GM18517 (cell line): ENCODE data around the gene EIF4G3.
"Not testable (repeated sequence)": the region's sequence is repeated elsewhere in the genome, so short reads cannot be mapped to it uniquely, and the experiment has no call there.

Experiments
- ATAC-seq: cut with Tn5 transposase; IDR thresholded peaks from one replicate; pipeline ENCODE4 v1.9.1; 2021; ENCODE audit warnings: mild to moderate bottlenecking, moderate library complexity; ENCODE audit not compliant: unreplicated experiment

EIF4G3 gene

DNA sequence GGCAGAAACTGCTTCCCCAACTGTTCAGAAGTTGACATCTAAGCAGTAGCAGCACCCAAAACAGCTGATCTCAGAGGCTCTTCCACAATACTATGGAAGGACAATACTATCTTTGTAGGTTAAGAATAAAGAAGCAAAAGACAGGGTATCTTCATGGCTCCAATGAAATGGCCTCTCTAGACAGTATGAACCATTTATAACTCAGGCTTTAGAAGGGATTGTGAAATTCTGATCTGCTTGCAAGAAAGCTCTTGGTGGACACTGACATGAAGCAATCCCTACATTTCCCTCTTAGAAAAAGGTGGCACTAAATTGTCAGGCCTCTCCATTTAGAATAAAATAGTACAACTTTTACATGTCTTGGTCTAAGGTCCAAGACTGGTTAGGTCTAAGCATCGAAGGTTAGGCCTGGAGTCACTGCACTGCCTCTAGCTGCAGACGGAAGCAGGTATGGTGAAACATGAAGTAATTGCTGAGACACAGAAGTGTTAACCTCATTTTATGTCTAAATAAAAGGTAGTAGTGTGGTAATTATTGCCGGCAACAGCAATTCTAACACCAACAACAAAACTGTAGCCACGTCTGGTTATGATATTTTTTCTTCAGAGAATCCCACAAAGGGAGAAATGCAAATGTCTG is 339.0 kb downstream of the EIF4G3 start:
- ATAC-seq, result no peak

DNA sequence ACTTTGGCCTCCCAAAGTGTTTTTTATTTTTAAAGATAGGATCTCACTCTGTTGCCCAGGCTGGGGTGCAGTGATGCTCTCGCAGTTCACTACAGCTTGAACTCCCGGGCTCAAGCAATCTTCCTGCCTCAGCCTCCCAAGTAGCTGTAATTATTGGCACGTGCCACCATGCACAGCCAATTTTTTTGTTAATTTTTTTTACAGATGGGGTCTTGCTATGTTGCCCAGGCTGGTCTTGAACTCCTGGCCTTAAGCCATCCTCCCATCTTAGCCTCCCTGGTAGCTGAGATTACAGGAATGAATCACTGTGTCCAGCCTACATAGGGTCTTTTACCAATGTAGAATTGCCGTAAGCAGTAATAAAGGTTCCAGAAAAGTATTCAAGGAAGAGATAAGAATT is 340.5 kb downstream of the EIF4G3 start:
- no peak for ATAC-seq

DNA sequence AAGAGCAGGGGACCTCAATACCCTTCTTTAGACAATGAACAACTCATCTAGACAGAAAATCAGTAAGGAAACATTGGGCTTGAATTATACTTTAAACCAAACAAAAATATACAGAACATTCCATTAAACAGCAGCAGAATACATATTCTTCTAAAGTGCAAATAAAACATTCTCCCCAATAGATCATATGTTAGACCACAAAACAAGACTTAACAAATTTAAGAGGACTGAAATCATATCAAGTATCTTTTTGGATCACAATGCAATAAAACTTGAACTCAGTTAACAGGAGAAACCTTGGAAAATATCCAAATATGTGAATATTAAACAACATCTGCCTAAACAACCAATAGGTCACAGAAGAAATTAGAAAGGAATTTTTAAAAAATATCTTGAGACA is 341.9 kb downstream of the EIF4G3 start:
- no peak for ATAC-seq

DNA sequence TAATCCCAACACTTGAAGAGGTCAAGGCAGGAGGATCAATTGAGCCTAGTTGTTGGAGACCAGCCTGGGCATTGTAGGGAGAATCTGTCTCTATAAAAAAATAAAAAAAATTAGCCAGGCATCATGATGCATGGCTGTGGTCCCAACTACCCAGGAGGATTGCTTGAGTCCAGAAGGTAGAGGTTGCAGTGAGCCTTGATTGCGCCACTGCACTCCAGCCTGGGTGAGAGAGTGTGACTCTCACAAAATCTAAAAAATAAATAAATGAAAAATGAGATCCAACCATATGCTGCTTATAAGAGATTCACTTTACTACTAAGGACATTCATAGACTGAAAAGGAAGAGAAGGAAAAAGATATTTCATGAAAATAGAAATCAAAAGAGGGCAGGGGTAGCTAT is 342.5 kb downstream of the EIF4G3 start:
- ATAC-seq, result no peak

DNA sequence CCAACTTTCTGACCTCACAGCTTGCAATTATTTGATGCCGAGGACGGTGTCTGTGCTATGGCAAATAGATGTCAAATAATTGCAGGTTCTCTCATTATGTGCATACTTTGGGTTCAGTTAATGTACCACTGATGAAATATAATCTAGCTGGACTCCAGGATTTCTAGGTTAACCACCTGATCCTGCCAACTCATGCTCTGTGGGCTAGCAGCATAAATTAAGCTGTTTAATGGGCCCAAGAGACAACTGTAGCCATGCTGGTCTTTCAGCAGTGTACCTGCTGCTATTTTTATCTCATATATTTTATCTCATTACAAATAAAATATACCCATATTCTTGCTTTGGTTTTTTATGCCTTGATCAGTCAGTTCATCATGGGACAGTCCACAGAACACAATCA is 346.3 kb downstream of the EIF4G3 start:
- no peak for ATAC-seq

DNA sequence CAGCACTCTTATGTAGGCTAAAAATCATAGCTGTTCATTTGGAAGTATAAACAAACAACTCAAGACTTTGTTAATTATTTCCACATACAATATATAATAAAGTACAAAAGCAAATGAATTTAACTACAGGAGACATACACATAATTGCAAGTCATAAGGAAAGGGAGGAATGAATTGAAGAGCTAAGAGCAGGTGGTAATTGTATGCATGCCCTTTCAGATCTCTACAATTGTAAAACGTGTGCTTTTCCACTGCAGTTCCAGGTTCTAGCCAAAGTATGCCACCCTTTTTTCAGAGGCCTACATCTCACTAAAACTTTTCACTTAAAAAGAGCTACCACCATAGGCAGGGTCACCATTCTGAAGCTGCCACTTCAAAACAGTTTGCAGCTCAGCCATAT is 346.8 kb downstream of the EIF4G3 start:
- ATAC-seq, result no peak

DNA sequence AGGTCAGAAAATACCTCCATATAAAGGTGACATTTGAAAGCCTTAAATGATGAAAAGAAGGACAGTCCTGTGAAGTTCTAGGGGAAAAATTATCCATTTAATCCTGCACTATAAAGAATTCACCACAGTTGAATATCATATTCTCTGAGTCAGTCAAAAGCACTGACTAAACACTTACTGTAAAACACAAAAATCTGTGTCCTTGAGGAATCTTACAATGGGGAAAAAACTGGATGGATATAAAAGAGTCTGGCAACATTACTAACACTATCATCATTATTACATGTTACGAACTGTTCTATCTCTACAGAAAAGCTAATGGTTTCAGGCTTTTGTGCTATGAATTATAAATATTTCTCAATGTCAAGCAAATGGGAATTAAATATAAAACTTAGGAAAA is 347.2 kb downstream of the EIF4G3 start:
- ATAC-seq, result no peak

DNA sequence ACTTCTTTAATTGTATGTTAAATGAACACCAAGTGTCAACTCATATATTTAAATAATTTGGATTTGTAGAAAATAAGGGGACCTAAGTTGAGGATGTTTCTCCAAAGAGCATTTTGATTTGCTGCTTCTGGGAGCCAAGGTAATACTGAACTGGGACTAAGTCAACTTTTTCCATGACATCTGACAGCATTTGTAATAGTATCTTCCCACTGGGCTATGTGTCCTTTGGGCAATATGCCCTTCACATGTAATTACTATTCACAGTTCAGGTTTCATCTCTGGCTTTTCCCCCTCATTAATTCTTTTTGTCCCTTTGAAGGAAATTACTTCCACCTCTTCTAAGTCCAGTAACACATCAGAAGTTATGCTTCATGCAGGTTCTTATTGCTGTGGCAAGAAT is 352.9 kb downstream of the EIF4G3 start:
- no peak for ATAC-seq

DNA sequence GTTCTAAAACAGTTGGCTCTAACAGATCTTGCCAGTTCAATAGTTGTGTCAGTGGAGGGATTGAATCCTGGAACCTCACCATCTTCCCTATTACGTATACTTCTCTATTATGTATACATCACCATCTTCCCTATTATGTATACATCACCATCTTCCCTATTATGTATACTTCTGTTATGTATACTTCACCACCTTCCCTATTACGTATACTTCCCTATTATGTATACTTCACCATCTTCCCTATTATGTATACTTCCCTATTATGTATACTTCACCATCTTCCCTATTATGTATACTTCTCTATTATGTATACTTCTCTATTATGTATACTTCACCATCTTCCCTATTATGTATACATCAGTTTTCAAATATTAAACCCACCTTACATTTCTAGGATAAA is 355.2 kb downstream of the EIF4G3 start:
- no peak for ATAC-seq

DNA sequence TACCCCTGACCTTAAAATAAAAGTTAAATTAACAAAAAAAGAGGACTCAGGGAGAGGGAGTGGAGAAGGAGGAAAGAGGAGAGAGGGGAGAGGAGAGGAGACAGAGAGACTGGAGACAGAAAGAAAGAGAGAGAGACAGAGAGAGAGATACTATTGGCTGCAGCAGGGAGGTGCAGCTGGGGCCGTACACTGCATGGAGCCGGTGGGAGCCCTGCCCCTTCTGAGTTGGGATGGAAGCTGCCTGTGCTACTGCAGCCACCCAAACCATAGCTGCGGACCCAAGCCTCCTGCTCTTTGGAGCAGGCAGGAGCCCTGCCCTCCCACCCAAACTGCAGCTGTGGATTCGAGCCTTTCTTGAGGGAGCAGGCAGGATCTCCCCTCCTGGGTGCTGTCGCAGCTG is 356.9 kb downstream of the EIF4G3 start:
- no peak for ATAC-seq

DNA sequence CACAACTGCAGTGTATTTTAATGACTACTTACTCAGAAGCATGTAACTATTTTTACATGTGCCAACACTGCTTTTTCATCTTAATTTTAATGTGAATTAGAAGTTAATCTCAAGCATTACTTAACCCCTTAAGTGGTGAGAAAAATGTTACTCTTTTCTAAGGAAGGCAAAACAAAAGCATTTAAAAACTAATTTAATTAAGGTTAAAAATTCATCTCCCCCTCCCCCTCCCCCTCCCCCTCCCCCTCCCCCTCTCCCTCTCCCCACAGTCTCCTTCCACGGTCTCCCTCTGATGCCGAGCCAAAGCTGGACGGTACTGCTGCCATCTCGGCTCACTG is 362.2 kb downstream of the EIF4G3 start:
- ATAC-seq, result no peak

DNA sequence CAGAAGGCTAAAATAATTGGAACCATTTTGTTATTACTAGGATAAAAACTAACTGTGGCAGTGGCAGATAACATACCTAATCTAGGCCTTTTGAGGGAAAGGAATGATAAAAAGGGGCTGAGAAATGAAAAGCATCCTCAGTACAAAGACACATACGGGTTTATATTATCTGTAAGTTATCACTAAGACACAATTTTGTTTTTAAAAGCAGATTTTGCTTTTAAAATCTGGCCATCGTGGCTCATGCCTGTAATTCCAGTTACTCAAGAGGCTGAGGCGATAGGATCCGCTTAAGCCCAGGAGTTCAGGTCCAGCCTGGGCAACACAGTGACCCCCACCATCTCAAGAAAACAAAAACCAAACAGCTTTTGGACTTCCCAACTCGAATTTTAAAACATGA is 364.8 kb downstream of the EIF4G3 start:
- ATAC-seq, result no peak

DNA sequence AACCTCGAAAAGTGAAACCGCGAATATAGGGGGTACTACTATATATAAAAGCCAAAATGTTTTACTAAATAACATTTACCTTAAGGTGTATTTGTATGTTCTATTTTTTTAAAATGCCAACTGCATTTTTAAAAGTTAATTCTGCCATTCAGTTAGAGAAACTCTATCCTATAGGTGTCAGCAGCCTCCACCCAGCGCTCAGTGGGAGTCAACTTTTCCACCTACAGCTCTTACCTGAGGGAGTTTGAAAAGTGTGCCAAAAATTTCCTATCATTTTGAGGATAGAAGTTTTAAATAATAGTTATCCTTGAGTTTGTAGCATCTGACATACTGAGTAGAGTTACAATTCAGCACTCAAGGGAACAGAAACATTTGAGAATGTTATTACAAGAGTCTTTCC is 383.5 kb downstream of the EIF4G3 start:
- no peak for ATAC-seq

DNA sequence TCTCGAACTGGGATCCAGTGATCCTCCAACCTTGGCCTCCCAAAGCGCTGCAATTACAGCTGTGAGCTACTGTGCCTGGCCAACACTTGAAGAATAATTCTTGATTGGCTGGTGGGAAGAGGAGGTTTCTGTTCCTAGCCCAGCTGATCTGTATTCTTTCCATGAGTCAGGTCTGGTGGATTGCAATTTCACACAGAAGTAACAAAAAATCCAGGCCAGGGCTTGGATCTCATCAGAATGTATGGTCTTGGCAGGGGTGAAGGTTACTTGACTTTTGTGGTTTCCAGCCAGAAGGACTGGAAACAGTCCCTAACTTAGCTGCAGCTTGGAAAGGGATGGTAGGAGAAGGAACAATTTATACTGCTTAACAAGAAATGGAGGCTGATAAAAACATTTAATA is 384.5 kb downstream of the EIF4G3 start:
- no peak for ATAC-seq

DNA sequence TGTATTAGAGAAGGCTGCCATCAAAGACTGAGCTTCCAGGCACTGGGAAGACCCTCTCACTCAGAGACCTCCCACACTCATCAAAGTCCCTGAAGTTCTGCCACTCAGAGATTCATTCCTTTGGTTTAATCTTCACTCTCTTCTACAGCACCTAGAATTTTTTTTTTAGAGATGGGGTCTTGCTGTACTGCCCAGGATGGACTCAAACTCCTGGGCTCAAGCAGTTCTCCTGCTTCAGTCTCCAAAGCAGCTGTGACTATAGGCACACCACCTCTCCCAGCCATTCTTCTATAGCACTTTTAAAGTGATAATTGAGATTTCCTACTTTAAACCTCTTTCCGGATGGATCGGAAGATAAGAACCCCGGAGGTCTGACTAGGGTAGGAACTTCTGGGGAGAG is 385.9 kb downstream of the EIF4G3 start:
- ATAC-seq, result no peak

DNA sequence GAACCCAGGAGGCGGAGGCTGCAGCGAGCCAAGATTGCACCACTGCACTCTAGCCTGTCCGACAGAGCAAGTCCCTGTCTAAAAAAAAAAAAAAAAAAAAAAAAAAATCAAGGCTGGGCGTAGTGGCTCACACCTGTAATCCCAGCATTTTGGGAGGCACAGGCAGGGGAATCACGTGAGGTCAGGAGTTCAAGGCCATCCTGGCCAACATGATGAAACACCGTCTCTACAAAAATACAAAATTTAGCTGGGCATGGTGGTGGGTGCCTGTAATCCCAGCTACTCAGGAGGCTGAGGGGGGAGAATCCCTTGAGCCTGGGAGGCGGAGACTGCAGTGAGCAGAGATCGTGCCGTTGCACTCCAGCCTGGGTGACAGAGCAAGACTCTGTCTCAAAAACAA is 387.1 kb downstream of the EIF4G3 start:
- ATAC-seq, result not testable (repeated sequence)

DNA sequence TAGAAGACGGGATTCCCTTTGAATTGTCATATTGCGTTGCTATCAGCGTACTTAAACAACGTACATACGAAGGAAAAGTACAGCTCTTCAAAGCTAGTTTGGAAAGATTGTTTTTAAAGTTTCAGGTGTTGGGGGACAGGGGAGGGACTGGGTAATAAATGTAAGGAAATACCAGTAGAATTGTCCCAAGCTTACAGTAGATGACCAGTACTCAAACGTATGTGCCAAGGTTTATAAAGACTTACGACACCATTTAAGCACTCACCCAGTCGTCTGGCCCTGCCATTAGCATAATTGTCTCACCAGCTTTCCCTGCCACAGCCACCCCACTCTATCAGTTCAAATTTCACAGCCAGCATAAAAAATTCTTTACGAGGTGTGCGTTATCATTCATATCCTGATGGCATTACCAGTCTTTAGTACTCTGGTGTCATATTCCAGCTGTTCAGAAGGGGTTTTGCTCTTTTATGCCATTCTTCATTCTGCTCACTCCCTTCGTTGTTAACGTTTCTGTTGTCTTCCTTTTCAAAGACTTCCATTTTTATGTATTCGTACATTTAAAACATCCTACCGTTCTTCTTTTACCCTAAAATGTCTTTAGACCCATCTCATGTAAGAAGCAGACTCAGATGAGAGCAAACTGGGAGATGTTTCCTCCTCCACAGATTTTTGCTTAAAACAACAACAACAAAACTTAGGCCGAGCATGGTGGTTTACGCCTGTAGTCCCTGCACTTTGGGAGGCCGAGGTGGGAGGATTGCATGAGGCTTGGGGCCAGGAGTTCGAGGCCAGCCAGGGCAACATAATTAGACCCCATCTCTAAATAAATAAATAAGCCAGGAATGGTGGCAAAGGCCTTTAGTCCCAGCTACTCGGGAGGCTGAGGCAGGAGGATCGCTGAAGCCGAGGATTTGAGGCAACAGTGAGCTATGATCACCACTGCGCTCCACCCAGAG is 388.6 kb downstream of the EIF4G3 start:
- ATAC-seq, result no peak

DNA sequence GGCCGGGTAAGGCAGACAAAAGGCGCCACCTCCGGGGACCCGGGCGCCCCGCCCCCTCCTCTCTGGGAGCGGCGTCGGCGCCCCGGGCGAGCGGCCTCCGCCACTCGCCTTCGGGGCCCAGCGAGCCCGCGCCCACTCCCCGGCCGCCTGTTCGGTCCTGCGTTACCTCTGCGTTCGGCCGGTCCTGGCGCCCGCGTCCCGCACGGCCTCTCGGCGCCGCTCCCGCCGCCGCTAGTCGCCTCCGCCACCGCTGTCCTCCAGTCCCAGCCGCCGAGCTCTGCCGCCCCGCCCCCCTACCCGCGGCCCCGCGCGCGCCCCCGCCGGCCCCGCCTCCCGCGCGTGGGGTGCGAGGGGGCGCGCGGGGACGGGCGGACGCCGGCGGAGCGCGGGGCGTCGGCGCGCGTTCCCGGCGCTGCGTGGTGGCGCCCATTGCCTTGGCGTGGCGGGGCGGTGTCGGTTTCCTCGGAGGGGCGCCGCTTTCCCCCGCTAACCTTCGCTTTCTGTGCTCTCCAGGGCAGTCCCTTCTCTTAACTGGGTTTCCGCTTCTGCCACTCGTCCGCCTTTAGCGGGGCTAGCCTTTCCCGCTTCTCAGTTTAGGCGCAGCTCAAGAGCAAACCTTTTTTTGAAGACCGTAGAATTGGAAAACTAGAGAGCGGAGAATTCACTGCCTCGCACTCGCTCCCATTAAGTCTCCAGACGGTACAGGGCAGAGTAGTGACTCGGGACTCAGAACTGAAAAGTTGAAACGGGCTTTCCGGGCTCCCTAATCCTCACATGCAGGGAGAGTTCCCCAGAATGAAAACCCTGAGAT is 389.5 kb downstream of the EIF4G3 start, which contains the start of gene HP1BP3:
TSS of gene HP1BP3 (minus strand) at position 279 of the 811 bp plus-strand sequence. CDS start 6,867 bp downstream, outside the sequence.
- ATAC-seq, result peak; percentile 43

DNA sequence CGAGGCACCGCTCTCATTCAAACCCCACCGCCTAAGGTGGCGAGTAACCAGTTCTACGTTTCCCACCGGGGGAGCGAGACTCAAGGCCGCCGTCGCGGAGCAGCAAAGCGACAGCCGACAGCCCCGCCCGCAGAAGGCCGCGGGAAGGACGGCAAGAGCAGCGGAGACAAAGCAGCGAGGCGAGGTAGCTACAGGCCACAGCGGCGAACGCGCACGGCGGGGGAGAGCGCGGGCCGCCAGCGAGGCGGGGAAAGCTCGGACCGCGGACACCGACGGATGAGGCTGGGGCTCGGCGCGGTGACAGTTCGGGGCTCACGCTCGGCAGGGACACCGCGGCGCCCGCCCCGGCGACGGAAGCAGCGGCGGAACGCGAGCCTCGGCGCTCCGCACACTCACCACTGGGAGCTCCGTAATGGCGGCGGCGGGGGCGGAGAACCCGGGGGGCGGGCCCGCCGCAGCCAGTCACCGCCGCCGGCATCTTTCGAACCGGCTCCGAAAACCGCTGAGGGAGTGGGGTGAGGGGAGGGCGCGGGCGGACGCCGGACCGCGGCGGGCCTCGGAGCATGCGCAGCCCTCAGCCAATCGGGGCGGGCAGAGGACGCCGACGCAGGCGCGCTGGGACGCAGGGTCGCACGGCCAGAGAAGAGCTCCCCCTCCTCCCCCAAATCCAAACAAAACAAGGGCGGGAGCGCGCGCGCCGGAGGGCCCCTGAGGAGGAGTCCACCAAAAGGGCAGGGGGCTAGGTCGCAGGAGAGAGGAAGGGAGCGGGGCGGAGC is 390.3 kb downstream of the EIF4G3 start:
- peak; percentile 58 for ATAC-seq

DNA sequence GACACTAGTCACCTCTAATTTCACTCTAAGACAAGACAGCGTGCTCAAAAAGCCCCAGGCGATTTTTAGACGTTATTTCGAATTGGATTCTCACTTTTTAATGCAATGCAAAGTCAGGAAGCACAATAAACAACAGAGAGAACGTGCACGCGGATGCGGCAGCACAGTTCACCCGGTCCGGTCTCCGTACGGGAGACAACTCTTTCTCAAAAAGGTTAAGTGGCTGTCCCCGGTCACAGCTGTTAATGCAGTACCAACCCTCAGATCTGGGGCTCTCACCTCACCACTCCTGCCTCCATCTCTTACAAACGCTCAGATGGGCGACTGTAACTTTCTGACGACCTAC is 390.8 kb downstream of the EIF4G3 start:
- peak; percentile 5 for ATAC-seq

DNA sequence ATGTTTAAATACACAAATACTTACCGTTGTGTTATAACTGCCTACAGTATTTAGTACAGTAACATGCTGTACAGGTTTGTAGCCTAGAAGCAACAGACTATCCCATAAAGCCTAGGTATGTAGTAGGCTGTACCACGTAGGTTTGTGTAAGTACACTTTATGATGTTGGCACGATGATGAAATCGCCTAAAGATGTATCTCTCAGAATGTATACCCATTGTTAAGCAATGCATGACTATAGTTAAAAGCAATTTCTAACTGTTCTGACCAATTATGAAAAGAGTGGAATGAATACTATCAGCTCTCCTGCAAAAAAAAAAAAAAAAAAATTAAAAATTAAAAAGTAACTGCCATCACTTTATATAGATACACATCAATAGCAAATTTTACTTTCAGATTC is 401.0 kb downstream of the EIF4G3 start:
- ATAC-seq, result no peak
